ENCODE measurements around the gene CCDC172.

DNA sequence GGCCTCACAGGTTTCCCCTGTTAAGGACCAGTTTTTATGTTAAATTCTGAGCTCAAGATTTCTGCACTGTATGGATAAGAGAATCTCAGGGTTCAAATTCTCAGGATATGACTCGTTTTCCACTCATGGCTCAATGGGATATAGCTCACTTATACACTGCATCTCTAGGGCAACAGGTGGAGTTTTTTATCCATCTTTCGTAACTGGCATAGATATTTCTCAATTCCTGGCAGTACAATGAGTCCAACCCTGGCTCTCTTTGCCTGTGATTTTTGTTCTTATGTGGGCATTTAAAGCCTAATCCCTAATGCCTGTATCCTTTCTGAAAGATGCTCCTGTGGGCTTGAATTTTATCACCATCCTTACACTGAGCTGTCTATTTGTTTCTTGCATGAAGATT, 7.6 kb downstream of the CCDC172 start:
- TF ChIP-seq, protein P1, sequence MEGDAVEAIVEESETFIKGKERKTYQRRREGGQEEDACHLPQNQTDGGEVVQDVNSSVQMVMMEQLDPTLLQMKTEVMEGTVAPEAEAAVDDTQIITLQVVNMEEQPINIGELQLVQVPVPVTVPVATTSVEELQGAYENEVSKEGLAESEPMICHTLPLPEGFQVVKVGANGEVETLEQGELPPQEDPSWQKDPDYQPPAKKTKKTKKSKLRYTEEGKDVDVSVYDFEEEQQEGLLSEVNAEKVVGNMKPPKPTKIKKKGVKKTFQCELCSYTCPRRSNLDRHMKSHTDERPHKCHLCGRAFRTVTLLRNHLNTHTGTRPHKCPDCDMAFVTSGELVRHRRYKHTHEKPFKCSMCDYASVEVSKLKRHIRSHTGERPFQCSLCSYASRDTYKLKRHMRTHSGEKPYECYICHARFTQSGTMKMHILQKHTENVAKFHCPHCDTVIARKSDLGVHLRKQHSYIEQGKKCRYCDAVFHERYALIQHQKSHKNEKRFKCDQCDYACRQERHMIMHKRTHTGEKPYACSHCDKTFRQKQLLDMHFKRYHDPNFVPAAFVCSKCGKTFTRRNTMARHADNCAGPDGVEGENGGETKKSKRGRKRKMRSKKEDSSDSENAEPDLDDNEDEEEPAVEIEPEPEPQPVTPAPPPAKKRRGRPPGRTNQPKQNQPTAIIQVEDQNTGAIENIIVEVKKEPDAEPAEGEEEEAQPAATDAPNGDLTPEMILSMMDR (conservative IDR thresholded peaks at IDR 0.05; ENCODE audit: low read length): no peak
- TF ChIP-seq EZH2phosphoT487 (IDR thresholded peaks at IDR 0.05; ENCODE audit: borderline replicate concordance): no peak
